A673 (cell line): ENCODE results near the gene CCDC82. TPM values are rescaled to one million over a fixed set of nuclear protein-coding genes. Genes with fewer than 3 reads are reported as not detected.

Experiments
- BruUV-seq: library from RNA; stranded (reverse); fragments of 400-500 nt; replicated peaks from 2 replicates; lab custom pipeline; 2021; lab: Mats Ljungman, UMichigan
- CTCF ChIA-PET: fragments of 300-600 bp; sonication (Branson Sonifier 250); formaldehyde crosslinking; loops from one replicate; lab custom pipeline; 2022; ENCODE audit warnings: antibody characterized with exemption; lab: Charles Lee
- POLR2A ChIA-PET: fragments of 300-600 bp; sonication (Branson Sonifier 250); formaldehyde crosslinking; loops from one replicate; lab custom pipeline; 2022; ENCODE audit warnings: antibody characterized with exemption; ENCODE audit not compliant: low non-redundant PET; lab: Charles Lee
- DNase-seq: peaks from one replicate; pipeline ENCODE4 v3.0.0-alpha.2; 2015; ENCODE audit warnings: low spot score
- H3K27ac ChIP-seq: fragments of 200-600 bp; sonication (generic); 2 replicates; pipeline ENCODE4 v1.5.1; 2016; ENCODE audit warnings: mixed run types, low read depth, mild to moderate bottlenecking, mixed read lengths, antibody characterized with exemption, low read length; ENCODE audit not compliant: poor library complexity, severe bottlenecking
- H3K27me3 ChIP-seq: fragments of 200-600 bp; sonication (generic); replicated peaks from 2 replicates; pipeline ENCODE4 v1.6.1; 2017; ENCODE audit warnings: mixed run types, low read depth, mild to moderate bottlenecking, mixed read lengths, antibody characterized with exemption, low read length; ENCODE audit not compliant: insufficient read depth, poor library complexity
- H3K36me3 ChIP-seq: fragments of 200-600 bp; sonication (generic); 2 replicates; pipeline ENCODE4 v1.6.1; 2016; ENCODE audit warnings: mixed run types, mild to moderate bottlenecking, mixed read lengths, antibody characterized with exemption, low read length; ENCODE audit not compliant: insufficient read depth, poor library complexity, severe bottlenecking
- H3K4me1 ChIP-seq: fragments of 200-600 bp; sonication (generic); 2 replicates; pipeline ENCODE4 v1.6.1; 2017; ENCODE audit warnings: mixed run types, mild to moderate bottlenecking, mixed read lengths, antibody characterized with exemption, low read length; ENCODE audit not compliant: insufficient read depth, poor library complexity, severe bottlenecking
- H3K4me3 ChIP-seq: fragments of 200-600 bp; sonication (generic); 2 replicates; pipeline ENCODE4 v1.5.1; 2016; ENCODE audit warnings: low read depth, mixed run types, mild to moderate bottlenecking, mixed read lengths, low read length; ENCODE audit not compliant: poor library complexity, severe bottlenecking
- H3K9me3 ChIP-seq: fragments of 200-600 bp; sonication (generic); 2 replicates; pipeline ENCODE4 v1.6.1; 2016; ENCODE audit warnings: mixed run types, low read depth, mild to moderate bottlenecking, mixed read lengths, antibody characterized with exemption, low read length; ENCODE audit not compliant: poor library complexity, severe bottlenecking
- CTCF ChIP-seq: fragments of 300-800, 200-600 bp; sonication (generic); conservative IDR thresholded peaks from 2 replicates; pipeline ENCODE4 v1.5.1; 2017; ENCODE audit warnings: low read depth, mild to moderate bottlenecking, antibody characterized with exemption, low read length, moderate library complexity, mixed read lengths
- EZH2 ChIP-seq: fragments of 200-600 bp; sonication (generic); IDR thresholded peaks from 2 replicates; pipeline ENCODE4 v1.6.1; 2017; ENCODE audit warnings: borderline replicate concordance, low read depth, mild to moderate bottlenecking, mixed read lengths, antibody characterized with exemption, low read length; ENCODE audit not compliant: poor library complexity, severe bottlenecking
- intact Hi-C: fragments of 100-400 bp; cut with micrococcal nuclease; formaldehyde crosslinking; loops from one replicate; pipeline ENCODE4 v1.10.0; 2022; ENCODE audit not compliant: unreplicated experiment
- total RNA-seq: library from RNA; stranded (reverse); gene quantifications from 2 replicates; pipeline ENCODE4 v1.2.3, GENCODE V29; 2021

The CCDC82 gene
- total RNA-seq, 1 experiment from 2014 or later = 33.1 TPM

DNA sequence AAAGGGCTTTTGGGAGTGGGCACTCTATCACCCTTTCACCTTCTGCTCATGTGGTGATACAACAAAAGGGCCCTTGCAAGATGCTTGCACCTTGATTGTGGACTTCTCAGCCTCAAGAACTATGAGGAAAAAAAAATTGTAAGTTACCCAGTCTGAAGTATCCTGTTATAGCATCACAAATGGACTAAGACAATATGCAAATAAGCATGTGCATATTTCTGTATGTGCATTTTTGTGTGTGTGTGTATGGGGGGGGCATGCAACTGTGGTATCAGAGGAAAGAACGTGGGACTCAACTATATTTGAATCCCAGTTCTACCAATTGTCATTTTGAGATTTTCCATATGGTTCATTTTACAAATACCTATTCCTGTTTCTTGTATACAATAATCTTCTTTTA, 11.0 kb upstream of the CCDC82 start:
- POLR2A ChIA-PET = no interaction called here
- Histone ChIP-seq H3K4me3 (no peak overlapping the region), H3K4me1 (no peaks in the 10 kb centered on the region), H3K27me3 (no peaks in the 10 kb centered on the region), H3K9me3 (no peaks in the 10 kb centered on the region), H3K36me3 (no peaks in the 10 kb centered on the region), H3K27ac (no peak overlapping the region)
- intact Hi-C loops = no loop called here
- CTCF ChIA-PET = no interaction called here
- TF ChIP-seq CTCF (no peak), EZH2 (no peak)
- no peak for DNase-seq
- BruUV-seq = no TSS peak

DNA sequence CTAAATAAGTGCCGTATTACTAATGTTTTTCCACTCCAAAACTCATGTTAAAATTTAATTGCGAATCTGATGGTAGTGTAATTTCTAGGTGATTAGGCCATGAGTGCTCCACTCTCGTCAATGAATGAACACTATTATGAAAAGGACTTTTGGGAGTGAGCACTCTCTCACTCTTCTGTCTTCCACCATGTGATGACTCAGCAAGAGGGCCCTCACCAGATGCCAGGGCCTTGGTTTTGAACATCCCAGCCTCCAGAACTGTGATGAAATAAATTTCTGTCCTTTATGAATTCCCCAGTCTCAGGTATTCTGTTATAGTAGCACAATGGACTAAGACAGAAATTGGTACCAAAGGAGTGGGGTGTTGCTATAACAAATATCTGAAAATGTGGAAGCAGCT, 8.2 kb upstream of the CCDC82 start:
- Histone ChIP-seq H3K4me1 (peaks cover 8% of the 10 kb centered on the region), H3K9me3 (no peaks in the 10 kb centered on the region), H3K4me3 (no peak overlapping the region), H3K36me3 (no peaks in the 10 kb centered on the region), H3K27ac (no peak overlapping the region), H3K27me3 (no peaks in the 10 kb centered on the region)
- BruUV-seq = no TSS peak
- CTCF ChIA-PET = no interaction called here
- intact Hi-C loops = no loop called here
- no peak for DNase-seq
- TF ChIP-seq EZH2 (no peak), CTCF (no peak)
- POLR2A ChIA-PET = no interaction called here

- intact Hi-C loops = no loop called here
- DNase-seq = no peak
- POLR2A ChIA-PET = no interaction called here
- BruUV-seq = no TSS peak
- Histone ChIP-seq H3K36me3 (no peaks in the 10 kb centered on the region), H3K4me1 (peaks cover 8% of the 10 kb centered on the region), H3K4me3 (no peak overlapping the region), H3K9me3 (no peaks in the 10 kb centered on the region), H3K27me3 (no peaks in the 10 kb centered on the region), H3K27ac (no peak overlapping the region)
- CTCF ChIA-PET = no interaction called here
- TF ChIP-seq CTCF (no peak), EZH2 (no peak)
Observed at GRCh38 chr11:96396637-96397036, 6.9 kb upstream of the CCDC82 start.
